CD4-positive, alpha-beta T cell treated with Interleukin-4 for 1 hour (primary cell): ENCODE data around the gene SEC23B.
"Not testable (repeated sequence)": the region's sequence is repeated elsewhere in the genome, so short reads cannot be mapped to it uniquely, and the experiment has no call there.

Experiments used
- DNase-seq, 2 donors: peaks; one replicate each; pipeline ENCODE4 v3.0.0-alpha.2; 2020 to 2022

SEC23B gene

GRCh38 chr20:18526761-18527160, 19.0 kb downstream of the SEC23B start:
- DNase-seq = not testable (repeated sequence)

DNA sequence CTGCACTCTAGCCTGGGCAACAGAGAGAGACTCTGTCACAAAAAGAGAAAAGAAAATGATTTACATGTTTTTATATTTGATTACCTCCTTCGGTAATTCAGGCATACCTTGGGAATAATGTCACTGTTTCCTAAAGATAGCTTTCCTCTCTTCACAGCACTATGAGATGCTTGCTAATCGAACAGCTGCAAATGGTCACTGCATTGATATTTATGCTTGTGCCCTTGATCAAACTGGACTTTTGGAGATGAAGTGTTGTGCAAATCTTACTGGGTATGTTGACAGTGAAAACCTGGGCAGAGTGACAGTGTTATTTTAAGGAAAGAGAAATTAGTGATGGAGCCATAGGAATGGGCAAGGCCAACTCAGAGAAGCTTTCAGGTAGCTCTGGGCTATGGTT, 19.6 kb downstream of the SEC23B start:
- DNase-seq = no peak

GRCh38 chr20:18527836-18528235, 20.1 kb downstream of the SEC23B start:
- DNase-seq = no peak

GRCh38 chr20:18529041-18529440, 21.3 kb downstream of the SEC23B start:
- no peak for DNase-seq

DNA sequence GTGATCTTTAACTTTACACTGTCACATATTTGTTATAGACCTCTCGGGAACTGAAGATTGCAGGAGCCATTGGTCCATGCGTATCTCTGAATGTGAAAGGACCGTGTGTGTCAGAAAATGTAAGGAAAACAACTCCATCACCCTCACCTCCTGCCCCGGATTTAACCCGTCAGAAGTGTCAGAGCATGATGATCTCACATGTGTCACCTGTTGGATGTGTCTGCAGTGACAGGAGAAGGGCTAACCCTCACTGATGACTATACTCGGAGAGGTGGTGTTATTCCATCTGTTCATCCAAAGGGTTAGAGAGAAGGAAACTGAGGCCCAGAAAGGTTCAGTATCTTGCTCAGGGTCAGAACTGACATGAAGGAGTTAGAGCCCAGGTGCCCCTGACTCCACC, 24.9 kb downstream of the SEC23B start:
- no peak for DNase-seq

- DNase-seq = no peak
Measured at GRCh38 chr20:18533491-18533890, 25.8 kb downstream of the SEC23B start.

GRCh38 chr20:18533978-18534644, 26.4 kb downstream of the SEC23B start:
- no peak for DNase-seq

- DNase-seq = no peak
Measured at GRCh38 chr20:18537651-18538050, 29.9 kb downstream of the SEC23B start.

- DNase-seq = no peak
Measured at GRCh38 chr20:18541741-18542140, 34.0 kb downstream of the SEC23B start.

GRCh38 chr20:18543216-18543615, 35.5 kb downstream of the SEC23B start:
- no peak for DNase-seq

GRCh38 chr20:18543932-18544331, 36.2 kb downstream of the SEC23B start:
- DNase-seq = no peak

- no peak for DNase-seq
Measured at GRCh38 chr20:18545566-18545965, 37.8 kb downstream of the SEC23B start.

- DNase-seq = no peak
Measured at GRCh38 chr20:18548465-18548864, 40.7 kb downstream of the SEC23B start.

DNA sequence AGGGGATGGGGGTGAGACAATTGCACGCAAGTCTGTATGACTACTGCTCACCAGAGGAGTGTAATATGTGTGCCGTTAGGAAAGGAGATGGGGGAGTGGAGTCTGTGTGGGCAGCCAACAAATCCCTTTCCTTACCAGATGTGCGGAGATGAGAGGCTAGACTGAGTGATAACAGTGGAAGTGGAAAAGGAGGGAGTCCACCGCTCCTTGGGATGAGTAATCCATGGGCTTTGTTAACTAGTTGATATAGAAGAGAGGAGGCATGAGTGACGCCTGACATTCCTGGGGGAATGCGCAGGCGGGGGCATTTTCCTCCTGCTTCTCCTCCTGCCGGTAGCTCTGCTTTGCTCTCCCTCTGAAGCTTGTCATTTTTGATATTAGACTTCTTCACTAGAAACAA, 46.0 kb downstream of the SEC23B start:
- no peak for DNase-seq

- DNase-seq = peak; percentile 94 to 95
Measured at GRCh38 chr20:18566892-18567738, 59.4 kb downstream of the SEC23B start, which contains the start of gene SMIM26. Gene SMIM26 (plus strand): TSS chr20:18567432. CDS start chr20:18567479, 47 bp downstream.

DNA sequence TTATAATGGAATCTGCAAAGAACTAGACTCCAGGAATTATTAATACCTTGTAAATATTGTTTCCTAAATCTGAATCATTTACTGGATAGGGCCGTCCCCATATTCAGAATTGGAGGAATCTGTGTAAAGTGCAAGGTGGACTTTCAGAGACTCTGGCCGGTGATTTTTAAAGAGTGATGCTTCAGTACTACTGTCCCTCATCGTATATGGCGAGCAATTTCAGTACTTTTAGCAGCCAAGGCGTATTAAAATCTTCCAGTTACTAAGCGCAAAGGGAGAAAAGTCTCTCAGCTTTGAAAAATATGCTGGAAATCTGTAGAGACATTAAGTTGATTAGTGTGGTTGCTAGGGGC, 60.0 kb downstream of the SEC23B start:
- no peak for DNase-seq

DNA sequence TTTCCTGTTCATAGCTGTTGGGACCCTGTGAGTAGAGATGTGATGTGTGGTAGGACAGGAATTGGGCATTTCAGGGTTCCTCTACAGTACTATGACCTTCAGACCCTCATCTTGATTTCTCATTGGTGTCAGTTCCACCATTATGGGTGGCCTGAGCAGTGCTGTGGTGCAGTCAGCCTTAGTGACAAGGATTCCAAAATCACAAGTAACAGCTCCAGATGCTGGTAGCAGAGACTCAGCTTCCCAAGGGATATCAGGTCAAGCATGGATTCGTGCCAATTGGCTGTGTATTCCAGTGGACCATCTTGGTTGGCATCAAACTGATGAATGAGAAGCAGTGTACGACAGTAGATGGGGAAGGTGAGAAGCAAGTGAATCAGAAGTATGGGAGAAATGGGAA, 63.3 kb downstream of the SEC23B start:
- no peak for DNase-seq

- no peak for DNase-seq
Measured at GRCh38 chr20:18571578-18571977, 63.8 kb downstream of the SEC23B start.

- no peak for DNase-seq
Measured at GRCh38 chr20:18577942-18578341, 70.2 kb downstream of the SEC23B start.

GRCh38 chr20:18578581-18578980, 70.8 kb downstream of the SEC23B start:
- no peak for DNase-seq

DNA sequence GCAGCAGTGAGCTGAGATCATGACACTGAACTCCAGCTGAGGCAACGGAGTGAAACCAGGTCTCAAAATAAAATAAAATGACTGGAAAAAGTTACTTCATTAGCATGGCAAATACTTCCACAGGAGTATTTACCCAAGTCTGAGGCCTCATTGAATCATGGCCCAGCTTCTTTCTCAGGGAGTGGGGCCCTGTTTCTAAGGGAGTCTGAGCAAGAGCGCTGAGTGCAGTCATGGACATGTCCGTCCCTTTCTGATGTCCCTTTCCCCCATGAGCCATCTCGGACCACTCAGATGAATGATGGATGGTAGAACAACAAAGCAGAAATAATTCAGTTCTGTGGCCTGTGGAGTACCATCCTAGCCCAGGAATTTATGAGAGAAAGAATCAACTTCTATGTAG, 72.3 kb downstream of the SEC23B start:
- DNase-seq = no peak

DNA sequence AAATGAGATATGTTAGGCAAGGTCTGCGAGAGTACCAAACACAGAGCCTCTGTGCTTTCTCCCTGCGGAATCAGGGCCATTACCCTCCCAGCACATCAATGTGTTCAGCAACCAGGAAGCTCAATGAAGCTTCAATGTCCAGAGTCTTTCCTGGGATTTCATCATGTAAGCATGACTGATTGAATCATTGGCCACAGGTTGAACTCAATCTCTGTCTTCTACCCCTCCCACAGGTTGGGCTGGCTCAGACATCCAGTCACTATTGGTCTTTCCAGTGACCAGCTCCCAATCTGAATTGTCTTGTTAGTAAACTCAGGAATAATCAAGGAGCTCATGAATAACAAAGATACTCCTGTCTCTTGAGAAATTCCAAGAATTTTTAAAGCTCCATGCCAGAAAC, 77.4 kb downstream of the SEC23B start:
- DNase-seq = no peak

GRCh38 chr20:18587665-18588573, 80.2 kb downstream of the SEC23B start, which contains the start of gene DTD1:
Gene DTD1 (plus strand): TSS chr20:18588054. CDS start chr20:18588073, 19 bp downstream.
- DNase-seq = peak; percentile 86 to 89
